CD4-positive, alpha-beta memory T cell (primary cell): ENCODE data around the gene TBC1D16. TPM values are rescaled to one million over a fixed set of nuclear protein-coding genes. Genes with fewer than 3 reads are reported as not detected.

ENCODE experiments used
- CTCF ChIA-PET: fragments of 350-600 bp; sonication (Branson Sonifier 250); formaldehyde crosslinking; loops from one replicate; lab custom pipeline; 2021; ENCODE audit warnings: inconsistent platforms; ENCODE audit not compliant: partially characterized antibody; lab: Charles Lee
- POLR2A ChIA-PET: fragments of 350-600 bp; sonication (Branson Sonifier 250); formaldehyde crosslinking; loops from one replicate; lab custom pipeline; 2021; ENCODE audit not compliant: partially characterized antibody; lab: Charles Lee
- DNase-seq, 5 donors: peaks; one replicate each; pipeline versions ENCODE4 v3.0.0 to v3.0.0-alpha.2; 2020 to 2022; ENCODE audit warnings: mixed read lengths in 1 of 5
- H3K27ac ChIP-seq: one replicate; pipeline ENCODE4 v1.7.0; 2013; ENCODE audit warnings: low read depth, low read length
- H3K27me3 ChIP-seq: 2 replicates; pipeline ENCODE4 v1.7.0; 2013; ENCODE audit warnings: mild to moderate bottlenecking, low read length, moderate library complexity; ENCODE audit not compliant: insufficient read depth
- H3K36me3 ChIP-seq: 2 replicates; pipeline ENCODE4 v1.7.0; 2013; ENCODE audit warnings: mild to moderate bottlenecking, low read length, moderate library complexity; ENCODE audit not compliant: insufficient read depth
- H3K4me1 ChIP-seq: 2 replicates; pipeline ENCODE4 v1.7.0; 2013; ENCODE audit warnings: mild to moderate bottlenecking, low read length, moderate library complexity; ENCODE audit not compliant: insufficient read depth
- H3K4me3 ChIP-seq, 2 donors: one replicate each; pipeline ENCODE4 v1.7.0; 2013; ENCODE audit warnings: low read length in 2 of 2, mild to moderate bottlenecking in 1 of 2
- H3K9me3 ChIP-seq, 2 donors: one replicate each; pipeline ENCODE4 v1.7.0; 2013; ENCODE audit warnings: low read length in 2 of 2, control low read depth in 1 of 2; ENCODE audit not compliant: control insufficient read depth in 1 of 2
- H3K27ac Mint-ChIP-seq, 7 donors: one replicate each; pipeline ENCODE4 v1.8.0; 2020 to 2021; ENCODE audit warnings: mixed read lengths in 7 of 7, mild to moderate bottlenecking in 6 of 7, inconsistent platforms in 3 of 7, moderate library complexity in 3 of 7
- H3K27me3 Mint-ChIP-seq, 2 donors: one replicate each; pipeline ENCODE4 v1.8.0; 2020 to 2021; ENCODE audit warnings: mixed read lengths in 2 of 2
- H3K36me3 Mint-ChIP-seq, 2 donors: one replicate each; pipeline ENCODE4 v1.8.0; 2020 to 2021; ENCODE audit warnings: mixed read lengths in 2 of 2, inconsistent platforms in 1 of 2, mild to moderate bottlenecking in 1 of 2
- H3K4me1 Mint-ChIP-seq, 4 donors: one replicate each; pipeline ENCODE4 v1.8.0; 2020 to 2021; ENCODE audit warnings: mixed read lengths in 4 of 4, mild to moderate bottlenecking in 1 of 4
- H3K4me3 Mint-ChIP-seq, 8 donors: one replicate each; pipeline ENCODE4 v1.8.0; 2020 to 2021; ENCODE audit warnings: mixed read lengths in 8 of 8, mild to moderate bottlenecking in 7 of 8, moderate library complexity in 6 of 8, inconsistent platforms in 3 of 8
- H3K9me3 Mint-ChIP-seq, 8 donors: one replicate each; pipeline ENCODE4 v1.8.0; 2020 to 2021; ENCODE audit warnings: mixed read lengths in 8 of 8, mild to moderate bottlenecking in 5 of 8, inconsistent platforms in 3 of 8, moderate library complexity in 1 of 8
- intact Hi-C: fragments of 100-400 bp; cut with micrococcal nuclease; formaldehyde crosslinking; loops from one replicate; pipeline ENCODE4 v1.15.1; 2023
- polyA plus RNA-seq, 2 donors: library from polyadenylated mRNA; unstranded; fragments of 300-500 nt; fragmentation: Illumina TruSeq; gene quantifications; one replicate each; pipeline ENCODE4 v1.2.3, GENCODE V29; 2021
- total RNA-seq, 2 experiments: library from RNA; stranded (reverse); gene quantifications; one replicate each; pipeline ENCODE4 v1.2.3, GENCODE V29; 2021

TBC1D16 gene
- total and polyA plus RNA-seq, 4 experiments from 2014 or later = 1.2 to 1.8 (median 1.3) TPM; not detected in 1

GRCh38 chr17:79930877-79931816, 104.5 kb downstream of the TBC1D16 start:
- Histone ChIP-seq H3K9me3 (no peaks in the 10 kb centered on the region), H3K4me1 (peaks cover 6% of the 10 kb centered on the region), H3K36me3 (no peaks in the 10 kb centered on the region), H3K27me3 (peaks cover 3% of the 10 kb centered on the region), H3K4me3 (no peak overlapping the region), H3K27ac (no peak overlapping the region)
- Mint-ChIP-seq H3K4me1 (peaks cover 4 to 25% (median 5%) of the 10 kb centered on the region in 4 donors), H3K9me3 (no peaks in the 10 kb centered on the region), H3K27ac (no peak overlapping the region), H3K36me3 (no peaks in the 10 kb centered on the region), H3K27me3 (peaks cover 22 to 33% of the 10 kb centered on the region in 2 donors), H3K4me3 (peak overlapping the region in 1 of 8 donors; percentile 54)
- intact Hi-C loops = no loop called here
- CTCF ChIA-PET = no interaction called here
- POLR2A ChIA-PET = no interaction called here
- DNase-seq = no peak

GRCh38 chr17:79930062-79930876, 105.4 kb downstream of the TBC1D16 start:
- Mint-ChIP-seq H3K9me3 (no peaks in the 10 kb centered on the region), H3K4me1 (peaks cover 0 to 16% (median 4%) of the 10 kb centered on the region in 4 donors), H3K27me3 (peaks cover 22 to 33% of the 10 kb centered on the region in 2 donors), H3K4me3 (peak overlapping the region in 1 of 8 donors; percentile 54), H3K36me3 (no peaks in the 10 kb centered on the region), H3K27ac (no peak overlapping the region)
- no peak for DNase-seq
- ChIA-PET CTCF (no interaction called here), POLR2A (no interaction called here)
- H3K4me3 ChIP-seq = no peak overlapping the region
- no peaks in the 10 kb centered on the region for H3K4me1 ChIP-seq
- H3K9me3 ChIP-seq = no peaks in the 10 kb centered on the region
- no peaks in the 10 kb centered on the region for H3K36me3 ChIP-seq
- H3K27me3 ChIP-seq = peaks cover 3% of the 10 kb centered on the region
- H3K27ac ChIP-seq = no peak overlapping the region
- intact Hi-C loops = no loop called here

- no peaks in the 10 kb centered on the region for H3K4me1 ChIP-seq
- POLR2A ChIA-PET = no interaction called here
- Mint-ChIP-seq H3K4me1 (peaks cover 0 to 16% (median 4%) of the 10 kb centered on the region in 4 donors), H3K27me3 (peaks cover 22 to 33% of the 10 kb centered on the region in 2 donors), H3K9me3 (no peaks in the 10 kb centered on the region), H3K4me3 (no peak overlapping the region), H3K27ac (no peak overlapping the region), H3K36me3 (no peaks in the 10 kb centered on the region)
- H3K36me3 ChIP-seq = no peaks in the 10 kb centered on the region
- H3K9me3 ChIP-seq = no peaks in the 10 kb centered on the region
- intact Hi-C loops = no loop called here
- DNase-seq = no peak
- CTCF ChIA-PET = no interaction called here
- H3K27ac ChIP-seq = no peak overlapping the region
- peaks cover 3% of the 10 kb centered on the region for H3K27me3 ChIP-seq
- H3K4me3 ChIP-seq = no peak overlapping the region
These were observed 106.2 kb downstream of the TBC1D16 start for GRCh38 chr17:79929257-79930061.

- no peak overlapping the region for H3K27ac ChIP-seq
- H3K4me1 ChIP-seq = no peaks in the 10 kb centered on the region
- Mint-ChIP-seq H3K9me3 (no peaks in the 10 kb centered on the region), H3K27me3 (peaks cover 22 to 29% of the 10 kb centered on the region in 2 donors), H3K27ac (no peak overlapping the region), H3K36me3 (no peaks in the 10 kb centered on the region), H3K4me1 (peaks cover 0 to 11% (median 3%) of the 10 kb centered on the region in 4 donors), H3K4me3 (no peak overlapping the region)
- DNase-seq = no peak
- ChIA-PET CTCF (no interaction called here), POLR2A (no interaction called here)
- intact Hi-C loops = no loop called here
- H3K9me3 ChIP-seq = no peaks in the 10 kb centered on the region
- H3K36me3 ChIP-seq = no peaks in the 10 kb centered on the region
- peaks cover 3% of the 10 kb centered on the region for H3K27me3 ChIP-seq
- no peak overlapping the region for H3K4me3 ChIP-seq
These were observed 107.0 kb downstream of the TBC1D16 start for GRCh38 chr17:79928502-79929256.

GRCh38 chr17:79927688-79928501, 107.8 kb downstream of the TBC1D16 start:
- H3K27me3 ChIP-seq = peaks cover 3% of the 10 kb centered on the region
- Mint-ChIP-seq H3K27me3 (peaks cover 20 to 24% of the 10 kb centered on the region in 2 donors), H3K9me3 (no peaks in the 10 kb centered on the region), H3K36me3 (no peaks in the 10 kb centered on the region), H3K27ac (no peak overlapping the region), H3K4me1 (peaks cover 0 to 5% (median 3%) of the 10 kb centered on the region in 4 donors), H3K4me3 (no peak overlapping the region)
- no peak for DNase-seq
- H3K4me3 ChIP-seq = no peak overlapping the region
- intact Hi-C loops = no loop called here
- ChIA-PET CTCF (no interaction called here), POLR2A (no interaction called here)
- no peak overlapping the region for H3K27ac ChIP-seq
- no peaks in the 10 kb centered on the region for H3K9me3 ChIP-seq
- no peaks in the 10 kb centered on the region for H3K4me1 ChIP-seq
- H3K36me3 ChIP-seq = no peaks in the 10 kb centered on the region

- H3K4me3 Mint-ChIP-seq = no peak overlapping the region
- Histone ChIP-seq H3K4me1 (no peaks in the 10 kb centered on the region), H3K27ac (no peak overlapping the region), H3K27me3 (peaks cover 3% of the 10 kb centered on the region), H3K36me3 (no peaks in the 10 kb centered on the region), H3K4me3 (no peak overlapping the region), H3K9me3 (no peaks in the 10 kb centered on the region)
- CTCF ChIA-PET = no interaction called here
- intact Hi-C loops = no loop called here
- POLR2A ChIA-PET = interaction anchor here (0.6 kb wide), 1 partner anchor 94 kb away, joined by 3 read pairs; no protein-coding TSS in a partner anchor
- H3K4me1 Mint-ChIP-seq = peaks cover 0 to 4% (median 2%) of the 10 kb centered on the region in 4 donors
- H3K36me3 Mint-ChIP-seq = no peaks in the 10 kb centered on the region
- H3K9me3 Mint-ChIP-seq = no peaks in the 10 kb centered on the region
- no peak overlapping the region for H3K27ac Mint-ChIP-seq
- H3K27me3 Mint-ChIP-seq = peaks cover 17 to 18% of the 10 kb centered on the region in 2 donors
- DNase-seq = peak in 1 of 5 donors; percentile 13
These were observed 108.5 kb downstream of the TBC1D16 start for GRCh38 chr17:79927136-79927661.
